NCI-H69 (cell line): ENCODE results near the gene PTPN4.
"Not testable (repeated sequence)": the region's sequence is repeated elsewhere in the genome, so short reads cannot be mapped to it uniquely, and the experiment has no call there.

Experiments used
- DNase-seq: peaks from one replicate; lab custom pipeline; 2025; lab: John Stamatoyannopoulos, UW

Gene PTPN4

DNA sequence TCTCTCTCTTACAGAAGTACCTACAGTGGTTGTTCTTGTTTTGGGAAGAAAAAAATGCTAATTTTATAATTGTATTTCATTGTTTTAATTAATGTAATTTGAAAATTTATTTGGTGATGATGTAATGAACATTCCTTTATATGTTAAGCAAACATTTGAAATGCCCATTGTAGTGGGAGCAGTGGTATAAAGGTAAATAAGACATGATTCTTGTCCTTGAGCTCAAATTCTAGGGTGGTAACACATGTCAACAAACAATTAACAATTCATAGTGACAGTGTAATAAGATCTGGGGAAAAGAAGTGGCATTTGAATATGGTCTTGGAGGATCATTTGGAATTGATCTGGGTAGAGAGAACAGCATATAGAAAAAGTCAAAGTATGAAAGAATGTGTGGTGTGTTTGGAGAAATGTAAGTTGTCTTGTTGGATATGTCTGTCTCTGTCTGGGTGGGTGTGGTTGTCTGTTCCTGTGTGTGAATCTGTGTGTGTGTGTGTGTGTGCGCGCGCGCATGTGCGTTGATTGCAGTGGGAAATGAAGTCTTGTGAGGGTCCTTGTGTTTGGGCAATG is 5.8 kb downstream of the PTPN4 start:
- no peak for DNase-seq

- no peak for DNase-seq
Observed at GRCh38 chr2:119766944-119767343, 7.2 kb downstream of the PTPN4 start.

- no peak for DNase-seq
Observed at GRCh38 chr2:119768742-119769141, 9.0 kb downstream of the PTPN4 start.

- DNase-seq = no peak
Observed at GRCh38 chr2:119769645-119770044, 9.9 kb downstream of the PTPN4 start.

DNA sequence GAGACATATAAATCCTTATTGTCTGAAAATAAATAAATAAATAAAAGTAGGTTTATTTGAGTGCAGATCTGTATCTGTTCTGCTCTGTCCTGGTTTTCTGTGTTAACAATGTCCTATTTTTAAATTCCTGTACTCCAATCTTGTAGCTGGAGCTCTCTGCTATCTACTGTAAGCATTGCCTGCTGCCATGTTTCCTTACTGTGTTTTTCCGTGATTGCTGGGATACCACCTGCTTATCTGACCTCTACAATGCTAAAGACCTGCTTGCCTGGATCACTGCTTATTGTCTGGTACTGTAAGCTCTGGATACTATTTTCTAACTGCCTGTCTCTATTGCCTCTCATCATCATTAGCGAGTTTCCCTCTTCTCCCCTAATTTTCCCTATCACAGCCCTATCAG is 11.6 kb downstream of the PTPN4 start:
- DNase-seq = no peak

GRCh38 chr2:119772128-119772527 is 12.4 kb downstream of the PTPN4 start:
- DNase-seq = no peak

DNA sequence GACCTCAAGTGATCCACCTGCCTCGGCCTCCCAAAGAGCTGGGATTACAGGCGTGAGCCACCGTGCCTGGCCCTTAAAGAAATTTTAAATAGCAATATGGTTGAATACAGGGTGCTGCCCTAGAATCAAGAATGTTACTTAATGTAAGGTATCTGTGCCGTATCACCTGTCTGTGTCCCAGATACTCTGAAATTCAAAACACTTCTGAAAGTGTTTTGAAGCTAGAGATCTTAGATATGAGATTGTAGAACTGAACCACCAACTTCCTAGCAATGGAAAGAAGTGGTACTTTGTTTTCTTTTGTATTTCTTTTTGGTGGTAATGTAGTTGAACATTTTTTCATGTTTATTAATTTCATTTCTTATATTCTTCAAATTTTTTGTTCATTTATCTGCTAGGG is 13.0 kb downstream of the PTPN4 start:
- no peak for DNase-seq

DNA sequence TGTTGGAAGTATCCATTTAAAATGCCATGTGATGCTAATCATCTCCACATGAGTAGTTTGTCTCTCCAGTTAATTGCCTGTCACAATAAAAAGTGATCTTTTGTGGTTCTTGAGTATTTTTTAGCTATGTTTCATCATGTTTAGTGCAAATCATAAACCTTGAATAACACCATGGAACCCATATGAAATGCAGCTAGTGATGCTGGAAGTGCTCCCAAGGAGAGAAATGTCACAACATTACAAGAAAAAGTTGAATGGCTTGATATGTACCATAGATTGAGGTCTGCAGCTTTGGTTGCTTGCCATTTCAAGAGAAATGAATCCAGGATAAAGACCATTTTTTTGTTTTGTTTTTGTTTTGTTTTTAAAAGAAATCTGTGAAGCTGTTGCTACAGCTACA is 14.3 kb downstream of the PTPN4 start:
- DNase-seq = no peak

- no peak for DNase-seq
Observed at GRCh38 chr2:119775102-119775501, 15.4 kb downstream of the PTPN4 start.

- DNase-seq = no peak
Observed at GRCh38 chr2:119782308-119783027, 22.7 kb downstream of the PTPN4 start.

GRCh38 chr2:119784876-119785275 is 25.2 kb downstream of the PTPN4 start:
- DNase-seq = no peak

DNA sequence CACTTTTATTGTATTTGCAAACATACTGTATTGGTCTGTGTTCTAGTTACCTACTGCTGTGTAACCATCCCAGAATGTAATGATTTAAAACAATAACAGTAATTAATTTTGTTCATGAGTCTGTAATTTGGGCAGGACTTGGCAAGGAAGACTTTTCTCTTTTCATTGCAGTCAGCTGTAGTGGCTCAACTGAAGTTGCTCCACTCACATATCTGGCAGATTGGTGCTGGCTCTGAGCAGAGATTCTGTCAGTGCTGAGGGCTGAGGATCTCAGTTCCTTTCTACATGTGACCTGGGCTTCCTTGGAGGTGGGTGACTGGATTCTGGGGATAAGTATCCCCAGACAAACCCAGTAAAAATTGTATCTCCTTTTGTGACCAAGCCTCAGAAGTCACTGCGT is 26.6 kb downstream of the PTPN4 start:
- peak; percentile 11 for DNase-seq

GRCh38 chr2:119788752-119789151 is 29.0 kb downstream of the PTPN4 start:
- no peak for DNase-seq

- DNase-seq = no peak
Observed at GRCh38 chr2:119790466-119790865, 30.7 kb downstream of the PTPN4 start.

- no peak for DNase-seq
Observed at GRCh38 chr2:119792907-119793312, 33.2 kb downstream of the PTPN4 start.

DNA sequence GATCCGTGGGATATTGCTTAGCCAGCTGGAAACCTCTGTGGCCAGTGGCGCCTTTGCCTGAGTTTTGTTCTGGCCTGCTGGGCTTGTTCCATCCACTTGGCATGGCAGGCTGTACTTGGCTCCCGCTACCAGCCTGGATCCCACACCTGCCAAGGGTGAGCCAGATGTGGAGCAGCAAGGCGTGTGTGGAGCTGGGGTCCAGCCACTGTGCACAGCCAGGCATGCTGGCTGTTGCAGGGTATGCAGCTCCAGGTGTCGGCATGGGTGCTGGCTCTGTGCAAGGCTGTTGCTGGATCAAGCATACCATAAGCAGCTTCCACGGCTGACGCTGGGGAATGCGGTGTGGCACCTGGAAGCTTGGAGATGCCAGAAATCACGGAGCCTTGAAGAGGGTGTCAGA is 34.5 kb downstream of the PTPN4 start:
- no peak for DNase-seq

DNA sequence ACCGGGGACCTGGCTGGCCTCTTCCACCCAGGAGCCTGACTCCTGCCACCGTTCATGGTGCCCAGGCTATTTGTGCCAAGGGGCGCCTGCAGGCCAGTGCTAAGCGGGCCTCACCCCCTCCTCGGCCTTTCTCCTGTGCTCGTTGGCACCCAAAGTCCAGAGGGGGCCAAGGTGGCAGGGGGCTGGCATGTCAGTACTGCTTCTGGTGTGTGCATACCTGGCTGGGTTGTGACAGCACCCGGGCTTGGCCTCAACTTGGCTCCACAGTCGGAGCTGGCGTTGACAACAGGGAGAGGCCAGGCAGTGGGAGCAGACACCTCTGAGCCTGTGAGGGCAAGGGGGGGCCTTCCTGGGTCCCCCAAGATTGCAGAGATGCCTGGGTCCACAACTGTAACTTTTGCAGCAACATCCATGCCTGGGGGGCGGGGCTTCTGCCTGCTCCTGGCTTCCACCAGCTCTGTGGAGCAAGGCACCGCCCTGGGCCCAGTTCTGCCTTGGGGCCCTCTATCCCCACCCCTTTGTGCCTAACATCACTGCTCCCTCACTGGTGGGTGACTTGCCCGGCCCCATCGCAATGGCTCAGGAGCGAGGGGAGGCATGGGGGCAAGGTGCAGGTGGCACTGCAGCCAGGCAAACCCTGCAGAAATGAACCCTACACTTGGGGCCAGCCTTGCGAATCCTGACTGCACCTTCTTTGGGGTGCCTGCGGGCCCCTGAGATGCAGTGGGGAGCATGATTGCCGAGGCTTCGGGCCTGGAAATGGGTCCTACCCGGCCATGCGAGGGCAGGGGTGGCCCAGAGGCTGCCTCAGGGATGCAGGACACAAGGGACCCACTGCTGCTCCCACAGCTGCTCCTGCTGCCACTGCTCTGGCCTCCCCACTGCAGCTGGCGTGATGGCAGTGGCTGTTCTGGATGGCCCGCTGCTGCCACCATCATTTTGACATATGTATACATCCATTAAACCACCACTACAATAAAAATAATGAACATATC is 35.9 kb downstream of the PTPN4 start:
- no peak for DNase-seq

DNA sequence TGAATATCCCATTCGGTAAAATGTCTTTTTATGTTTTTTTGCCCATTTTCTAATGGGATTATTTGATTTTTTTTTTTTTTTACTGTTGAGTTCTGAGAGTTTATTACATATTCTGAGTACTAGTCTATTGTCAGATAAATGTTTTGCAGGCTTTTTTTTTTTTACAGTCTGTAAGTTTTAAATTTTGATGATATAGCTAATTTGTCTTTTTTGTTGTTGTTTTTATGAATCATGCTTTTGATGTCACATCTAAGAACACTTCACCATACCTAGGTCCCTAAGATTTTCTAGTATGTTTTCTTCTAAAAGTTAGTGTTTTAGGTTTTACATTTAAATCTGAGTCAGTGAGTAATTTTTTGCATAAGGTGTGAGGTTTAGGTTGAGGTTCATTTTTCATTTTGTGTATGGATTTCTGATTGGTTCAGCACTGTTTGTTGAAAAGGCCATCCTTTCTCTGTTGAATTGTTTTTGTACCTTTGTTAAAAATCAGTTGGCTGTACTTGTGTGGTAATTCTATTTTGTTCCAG is 40.7 kb downstream of the PTPN4 start:
- DNase-seq = no peak

DNA sequence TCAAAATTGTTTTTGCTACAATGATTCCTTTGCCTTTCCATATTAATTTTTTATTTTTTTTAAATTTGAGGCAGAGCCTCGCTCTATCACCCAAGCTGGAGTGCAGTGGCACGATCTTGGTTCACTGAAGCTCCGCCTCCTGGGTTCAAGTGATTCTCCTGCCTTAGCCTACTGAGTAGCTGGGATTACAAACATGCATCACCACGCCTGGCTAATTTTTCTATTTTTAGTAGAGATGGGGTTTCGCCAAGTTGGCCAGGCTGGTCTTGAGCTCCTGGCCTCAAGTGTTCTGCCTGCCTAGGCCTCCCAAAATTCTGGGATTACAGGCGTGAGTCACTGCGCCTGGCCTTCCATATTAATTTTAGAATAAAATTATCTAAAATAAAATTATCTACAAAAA is 41.3 kb downstream of the PTPN4 start:
- DNase-seq = no peak

DNA sequence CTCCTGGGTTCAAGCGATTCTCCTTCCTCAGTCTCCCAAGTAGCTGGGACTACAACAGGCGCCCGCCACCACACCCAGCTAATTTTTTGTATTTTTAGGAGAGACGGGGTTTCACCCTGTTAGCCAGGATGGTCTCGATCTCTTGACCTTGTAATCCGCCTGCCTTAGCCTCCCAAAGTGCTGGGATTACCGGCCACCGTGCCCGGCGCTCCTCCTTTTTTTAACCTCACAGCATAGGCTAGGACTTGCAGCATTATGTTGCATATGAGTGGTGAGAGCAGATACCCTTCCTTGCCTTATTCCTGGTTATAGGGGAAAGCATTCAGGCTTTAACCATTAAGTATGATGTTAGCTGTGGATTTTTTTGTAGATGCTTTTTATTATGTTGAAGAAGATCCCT is 42.3 kb downstream of the PTPN4 start:
- not testable (repeated sequence) for DNase-seq

DNA sequence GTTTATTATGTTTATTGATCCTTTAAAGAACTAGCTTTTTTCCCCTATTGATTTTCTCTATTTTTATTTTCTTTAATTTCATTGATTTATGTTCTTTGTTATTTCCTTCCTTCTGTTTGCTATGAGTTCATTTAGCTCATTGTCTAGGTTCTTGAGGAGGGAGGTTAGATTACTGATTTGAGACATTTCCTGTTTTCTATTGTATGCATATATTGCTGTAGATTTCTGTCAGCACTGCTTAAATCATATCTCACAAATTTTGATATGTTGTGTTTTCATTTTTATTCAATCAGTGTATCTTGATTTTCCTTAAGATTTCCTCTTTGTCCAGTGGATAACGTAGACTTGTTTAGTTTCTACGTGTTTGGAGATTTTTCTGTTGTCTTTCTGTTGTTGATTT is 43.4 kb downstream of the PTPN4 start:
- no peak for DNase-seq

GRCh38 chr2:119804409-119804808 is 44.7 kb downstream of the PTPN4 start:
- not testable (repeated sequence) for DNase-seq
